Ascending aorta (tissue), 2 donors: ENCODE data around the gene HSPBP1. TPM values are rescaled to one million over a fixed set of nuclear protein-coding genes. Genes with fewer than 3 reads are reported as not detected.
A peak's percentile ranks its signal among the peaks of the same experiment; 100 is the strongest.

Source experiments
- DNase-seq, 2 donors: peaks; one replicate each; pipeline ENCODE4 v3.0.0-alpha.2; 2019; ENCODE audit warnings: low spot score in 2 of 2
- H3K27ac ChIP-seq, 2 donors: fragments of 200-600 bp; sonication (generic); one replicate each; pipeline ENCODE4 v1.5.1; 2016 to 2017; ENCODE audit warnings: mild to moderate bottlenecking in 1 of 2
- H3K27me3 ChIP-seq: fragments of 200-600 bp; sonication (generic); one replicate; pipeline ENCODE4 v1.5.1; 2017
- H3K36me3 ChIP-seq, 2 donors: fragments of 200-600 bp; sonication (generic); one replicate each; pipeline ENCODE4 v1.5.1; 2016
- H3K4me1 ChIP-seq, 2 donors: fragments of 200-600 bp; sonication (generic); one replicate each; pipeline ENCODE4 v1.5.1; 2016 to 2017; ENCODE audit warnings: mild to moderate bottlenecking in 1 of 2
- H3K4me3 ChIP-seq, 2 donors: fragments of 200-600 bp; sonication (generic); one replicate each; pipeline ENCODE4 v1.5.1; 2016 to 2017; ENCODE audit warnings: mild to moderate bottlenecking in 1 of 2
- H3K9me3 ChIP-seq, 2 donors: fragments of 200-600 bp; sonication (generic); one replicate each; pipeline ENCODE4 v1.5.1; 2016
- CTCF ChIP-seq, 3 experiments: fragments of 200-600 bp in 2 of 3; fragments of 450-650 bp in 1 of 3; sonication (generic) in 2 of 3; IDR thresholded peaks; one replicate each; pipeline ENCODE4 v1.5.1; 2016 to 2019; ENCODE audit warnings: antibody characterized with exemption in 3 of 3, mild to moderate bottlenecking in 1 of 3, moderate library complexity in 1 of 3
- intact Hi-C: fragments of 100-400 bp; cut with DNase I; formaldehyde crosslinking; loops from one replicate; pipeline ENCODE4 v1.15.1; 2023
- total RNA-seq: library from RNA; depleted of rRNA; stranded (reverse); fragments of >200 nt; gene quantifications from one replicate; pipeline ENCODE4 v1.1.0, GENCODE V29; 2016

Gene HSPBP1
- total RNA-seq, 1 donor from 2014 or later, result 72.7 TPM

GRCh38 chr19:55304980-55305379 is 25.1 kb upstream of the HSPBP1 start:
- no peaks in the 10 kb centered on the region for H3K9me3 ChIP-seq
- intact Hi-C loops, result loop anchor here (5.0 kb wide), 1 partner anchor 197 kb away; no protein-coding TSS in a partner anchor
- H3K27ac ChIP-seq, result no peak overlapping the region
- no peaks in the 10 kb centered on the region for H3K27me3 ChIP-seq
- H3K4me1 ChIP-seq, result peaks cover 0 to 7% of the 10 kb centered on the region in 2 donors
- H3K4me3 ChIP-seq, result no peak overlapping the region
- H3K36me3 ChIP-seq, result peaks cover 24 to 34% of the 10 kb centered on the region in 2 donors
- no peak for TF ChIP-seq CTCF (IDR thresholded peaks at IDR 0.05)
- DNase-seq, result no peak

GRCh38 chr19:55304279-55304978 is 24.5 kb upstream of the HSPBP1 start:
- Histone ChIP-seq H3K27ac (no peak overlapping the region), H3K36me3 (peaks cover 20 to 28% of the 10 kb centered on the region in 2 donors), H3K4me3 (no peak overlapping the region), H3K4me1 (peaks cover 0 to 7% of the 10 kb centered on the region in 2 donors), H3K27me3 (no peaks in the 10 kb centered on the region), H3K9me3 (no peaks in the 10 kb centered on the region)
- TF ChIP-seq CTCF (IDR thresholded peaks at IDR 0.05), result no peak
- no peak for DNase-seq
- intact Hi-C loops, result loop anchor here (5.0 kb wide), 1 partner anchor 198 kb away; no protein-coding TSS in a partner anchor

GRCh38 chr19:55303477-55303876 is 23.6 kb upstream of the HSPBP1 start:
- H3K36me3 ChIP-seq, result peaks cover 14 to 22% of the 10 kb centered on the region in 2 donors
- no peak overlapping the region for H3K4me3 ChIP-seq
- H3K27ac ChIP-seq, result no peak overlapping the region
- peaks cover 0 to 7% of the 10 kb centered on the region in 2 donors for H3K4me1 ChIP-seq
- intact Hi-C loops, result loop anchor here (5.0 kb wide), 1 partner anchor 199 kb away; no protein-coding TSS in a partner anchor
- no peak for TF ChIP-seq CTCF (IDR thresholded peaks at IDR 0.05)
- no peaks in the 10 kb centered on the region for H3K27me3 ChIP-seq
- H3K9me3 ChIP-seq, result no peaks in the 10 kb centered on the region
- DNase-seq, result no peak

- Histone ChIP-seq H3K4me1 (peaks cover 0 to 7% of the 10 kb centered on the region in 2 donors), H3K27me3 (no peaks in the 10 kb centered on the region), H3K9me3 (no peaks in the 10 kb centered on the region), H3K27ac (no peak overlapping the region), H3K4me3 (no peak overlapping the region), H3K36me3 (peaks cover 11 to 21% of the 10 kb centered on the region in 2 donors)
- no peak for TF ChIP-seq CTCF (IDR thresholded peaks at IDR 0.05)
- no peak for DNase-seq
- intact Hi-C loops, result loop anchor here (5.0 kb wide), 1 partner anchor 200 kb away; no protein-coding TSS in a partner anchor
These were observed 22.4 kb upstream of the HSPBP1 start for GRCh38 chr19:55302318-55302703.

- H3K4me3 ChIP-seq, result peak overlapping the region; percentile 39 to 52
- H3K9me3 ChIP-seq, result no peaks in the 10 kb centered on the region
- peak; percentile 36 to 88 for DNase-seq
- TF ChIP-seq CTCF (IDR thresholded peaks at IDR 0.05), result peak; percentile 87 to 97 (median 94)
- no peaks in the 10 kb centered on the region for H3K27me3 ChIP-seq
- intact Hi-C loops, result loop anchor here (2.0 to 5.0 kb wide), 3 partner anchors 37 to 201 kb away; partner anchors contain the start of genes KMT5C, RPL28 and TMEM238
- peaks cover 8 to 15% of the 10 kb centered on the region in 2 donors for H3K36me3 ChIP-seq
- peaks cover 0 to 7% of the 10 kb centered on the region in 2 donors for H3K4me1 ChIP-seq
- H3K27ac ChIP-seq, result no peak overlapping the region
These were observed 21.8 kb upstream of the HSPBP1 start for GRCh38 chr19:55301459-55302317.
